Ovary (tissue), 9 donors: ENCODE measurements around the gene NOC4L. TPM values are rescaled to one million over a fixed set of nuclear protein-coding genes. Genes with fewer than 3 reads are reported as not detected.

Source experiments
- DNase-seq, 5 donors: peaks; one replicate each; pipeline ENCODE4 v3.0.0-alpha.2; 2019 to 2020
- H3K27ac ChIP-seq, 2 donors: fragments of 200-600 bp; one replicate each; pipeline versions ENCODE4 v1.5.1 to v1.8.0; 2019 to 2022
- H3K27me3 ChIP-seq: fragments of 200-600 bp; one replicate; pipeline ENCODE4 v1.8.0; 2022
- H3K36me3 ChIP-seq: fragments of 200-600 bp; sonication (generic); one replicate; pipeline ENCODE4 v1.5.1; 2019
- H3K4me1 ChIP-seq: one replicate; pipeline ENCODE4 v1.8.1; 2013; ENCODE audit warnings: mild to moderate bottlenecking, moderate library complexity; ENCODE audit not compliant: insufficient read depth
- H3K4me3 ChIP-seq: fragments of 200-600 bp; sonication (generic); one replicate; pipeline ENCODE4 v1.5.1; 2017
- H3K9me3 ChIP-seq, 2 donors: fragments of 200-600 bp in 1 of 2; sonication (generic) in 1 of 2; one replicate each; pipeline versions ENCODE4 v1.5.1 to v1.8.1; 2013 to 2019; ENCODE audit warnings: mild to moderate bottlenecking in 1 of 2, moderate library complexity in 1 of 2
- CTCF ChIP-seq, 3 donors: fragments of 450-650 bp in 2 of 3; fragments of 200-600 bp in 1 of 3; IDR thresholded peaks; one replicate each; pipeline versions ENCODE4 v1.5.1 to v1.8.0; 2016 to 2022; ENCODE audit warnings: antibody characterized with exemption in 3 of 3, mild to moderate bottlenecking in 1 of 3
- EP300 ChIP-seq: sonication (generic); formaldehyde crosslinking; IDR thresholded peaks from one replicate; pipeline ENCODE4 v1.6.1; 2017; ENCODE audit warnings: antibody characterized with exemption
- POLR2A ChIP-seq: fragments of 450-650 bp; IDR thresholded peaks from one replicate; pipeline ENCODE4 v1.6.1; 2017; ENCODE audit warnings: antibody characterized with exemption, mild to moderate bottlenecking, moderate library complexity
- WGBS, 3 donors: extraction: QIAGEN DNeasy Blood & Tissue Kit in 1 of 3; methylation state at CpG; one replicate each; pipeline versions ENCODE4 v1.1.5 to v1.1.7; 2013 to 2017; 5-methylcytosine and 5-hydroxymethylcytosine counted together
- intact Hi-C, 4 donors: fragments of 100-400 bp; cut with DNase I; formaldehyde crosslinking; loops; one replicate each; pipeline versions ENCODE4 v1.11.0 to v1.15.1; 2022 to 2023
- polyA plus RNA-seq, 2 donors: library from polyadenylated mRNA; stranded (reverse); fragments of 200-250 nt in 1 of 2; fragments of 350-450 nt in 1 of 2; fragmentation: Illumina TruSeq in 1 of 2; extraction: RNeasy Lipid Tissue Mini Kit (QIAGEN cat#74804) in 1 of 2; gene quantifications; one replicate each; pipeline ENCODE4 v1.2.3, GENCODE V29; 2013 to 2014
- total RNA-seq, 7 donors: library from RNA; depleted of rRNA in 2 of 7; stranded (reverse); fragments of >200 nt in 2 of 7; fragmentation: NEBNext Ultra II Directional in 3 of 7; extraction: Animal tissue kit (Norgen Biotek cat#: 25700) in 3 of 7; gene quantifications; one replicate each; pipeline versions ENCODE4 v1.1.0 to v1.2.4, GENCODE V29; 2016 to 2023
- donor health status: DM: no; HTN: no; CAD: no; lungs with moderate emphysema.
- donor health status: DM: no; HTN: no; CAD: no.
- donor health status: Bipolar disorder and iron deficiency.
- donor health status: DM: yes; HTN: yes; CAD: no.
- donor health status: DM: no; HTN: no; CAD: no.
- donor health status: DM: yes; HTN: yes; CAD: no.

NOC4L gene
- total and polyA plus RNA-seq, 9 donors, result 1.2 to 24.6 (median 18.5) TPM

- Histone ChIP-seq H3K36me3 (no peaks in the 10 kb centered on the region), H3K27ac (no peak overlapping the region), H3K9me3 (no peaks in the 10 kb centered on the region), H3K4me1 (peaks cover 5% of the 10 kb centered on the region), H3K27me3 (no peaks in the 10 kb centered on the region), H3K4me3 (no peak overlapping the region)
- intact Hi-C loops, result no loop called here
- WGBS, 3 donors, result 66 to 81% (median 71%) methylated on average over 16 of the region's 16 CpGs
- TF ChIP-seq POLR2A (no peak), CTCF (IDR thresholded peaks at IDR 0.05) (no peak), EP300 (no peak)
- no peak for DNase-seq
These were observed 41.4 kb downstream of the NOC4L start for GRCh38 chr12:132185705-132186104.

- DNase-seq, result no peak
- no peak overlapping the region for H3K4me3 ChIP-seq
- H3K36me3 ChIP-seq, result no peaks in the 10 kb centered on the region
- H3K27ac ChIP-seq, result no peak overlapping the region
- H3K4me1 ChIP-seq, result peaks cover 5% of the 10 kb centered on the region
- H3K9me3 ChIP-seq, result no peaks in the 10 kb centered on the region
- intact Hi-C loops, result no loop called here
- TF ChIP-seq EP300, result no peak
- no peak for TF ChIP-seq POLR2A
- no peak for TF ChIP-seq CTCF (IDR thresholded peaks at IDR 0.05)
- H3K27me3 ChIP-seq, result no peaks in the 10 kb centered on the region
- WGBS, 3 donors, result 49 to 69% (median 52%) methylated on average over 24 of the region's 24 CpGs
These were observed 42.1 kb downstream of the NOC4L start for GRCh38 chr12:132186208-132186856.

DNA sequence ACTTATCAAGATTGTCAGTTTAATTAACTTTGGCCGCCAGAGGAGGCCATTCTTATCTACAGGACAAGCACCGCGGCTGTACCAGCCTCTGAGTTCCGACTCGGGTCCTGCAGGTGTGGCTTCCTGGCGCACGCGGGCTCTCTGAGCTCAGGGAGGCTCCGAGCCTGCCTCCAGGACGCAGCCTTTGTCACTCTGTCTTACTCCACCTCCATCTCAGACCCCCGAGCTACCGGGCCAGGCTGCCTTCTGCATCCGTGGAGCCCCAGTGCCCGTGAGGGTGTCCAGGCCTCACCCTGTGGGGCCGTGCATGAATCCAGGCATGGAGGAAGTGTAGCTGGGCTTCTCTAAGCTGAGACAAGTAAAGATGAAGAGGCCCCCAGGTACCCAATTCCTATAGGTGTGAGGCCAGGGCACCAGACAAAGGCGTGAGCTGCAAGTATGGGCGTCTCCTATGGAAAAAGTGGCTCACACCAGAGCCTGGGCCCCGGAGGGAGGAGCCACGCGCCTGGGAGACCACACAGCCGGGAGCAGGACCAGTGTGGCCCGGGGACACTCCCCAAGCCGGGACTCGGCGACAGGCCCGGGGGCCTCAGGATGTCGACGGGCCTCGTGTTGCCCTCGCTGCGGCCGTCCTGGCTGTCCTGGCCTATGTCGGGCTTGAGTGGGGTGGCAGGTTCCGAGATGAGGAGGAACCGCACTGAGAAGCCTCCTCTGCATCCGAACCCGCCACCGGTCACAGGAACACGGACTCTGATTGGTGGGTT, 42.8 kb downstream of the NOC4L start:
- no peaks in the 10 kb centered on the region for H3K36me3 ChIP-seq
- H3K27me3 ChIP-seq, result no peaks in the 10 kb centered on the region
- peaks cover 5% of the 10 kb centered on the region for H3K4me1 ChIP-seq
- 84 to 87% (median 86%) methylated on average over 37 to 39 of the region's 39 CpGs for WGBS, 3 donors
- TF ChIP-seq POLR2A (no peak), EP300 (no peak), CTCF (IDR thresholded peaks at IDR 0.05) (no peak)
- H3K9me3 ChIP-seq, result no peaks in the 10 kb centered on the region
- no peak overlapping the region for H3K27ac ChIP-seq
- no peak for DNase-seq
- intact Hi-C loops, result no loop called here
- no peak overlapping the region for H3K4me3 ChIP-seq

GRCh38 chr12:132187646-132188450, 43.6 kb downstream of the NOC4L start:
- Histone ChIP-seq H3K4me3 (no peak overlapping the region), H3K4me1 (peaks cover 5% of the 10 kb centered on the region), H3K9me3 (no peaks in the 10 kb centered on the region), H3K27me3 (no peaks in the 10 kb centered on the region), H3K36me3 (no peaks in the 10 kb centered on the region), H3K27ac (no peak overlapping the region)
- intact Hi-C loops, result no loop called here
- DNase-seq, result no peak
- WGBS, 3 donors, result 90 to 92% (median 92%) methylated on average over 33 to 35 of the region's 35 CpGs
- no peak for TF ChIP-seq CTCF (IDR thresholded peaks at IDR 0.05)
- TF ChIP-seq EP300, result no peak
